HFF-Myc (cell line): ENCODE data around the gene ALKBH3.
A peak's percentile ranks its signal among the peaks of the same experiment; 100 is the strongest.

Source experiments
- DNase-seq: peaks from one replicate; pipeline ENCODE4 v3.0.0-alpha.2; 2011; ENCODE audit warnings: low read depth; ENCODE audit errors: extremely low read depth
- H3K4me3 ChIP-seq: replicated peaks from 2 replicates; pipeline ENCODE4 v1.5.1; 2011; ENCODE audit warnings: low read depth, mild to moderate bottlenecking, control low read depth, low read length
- TF ChIP-seq, protein P1 (sequence below): IDR thresholded peaks from 2 replicates; pipeline ENCODE4 v1.5.1; 2012; ENCODE audit warnings: mild to moderate bottlenecking, low read depth, low read length, control low read depth; ENCODE audit errors: missing control alignments

The ALKBH3 gene

DNA sequence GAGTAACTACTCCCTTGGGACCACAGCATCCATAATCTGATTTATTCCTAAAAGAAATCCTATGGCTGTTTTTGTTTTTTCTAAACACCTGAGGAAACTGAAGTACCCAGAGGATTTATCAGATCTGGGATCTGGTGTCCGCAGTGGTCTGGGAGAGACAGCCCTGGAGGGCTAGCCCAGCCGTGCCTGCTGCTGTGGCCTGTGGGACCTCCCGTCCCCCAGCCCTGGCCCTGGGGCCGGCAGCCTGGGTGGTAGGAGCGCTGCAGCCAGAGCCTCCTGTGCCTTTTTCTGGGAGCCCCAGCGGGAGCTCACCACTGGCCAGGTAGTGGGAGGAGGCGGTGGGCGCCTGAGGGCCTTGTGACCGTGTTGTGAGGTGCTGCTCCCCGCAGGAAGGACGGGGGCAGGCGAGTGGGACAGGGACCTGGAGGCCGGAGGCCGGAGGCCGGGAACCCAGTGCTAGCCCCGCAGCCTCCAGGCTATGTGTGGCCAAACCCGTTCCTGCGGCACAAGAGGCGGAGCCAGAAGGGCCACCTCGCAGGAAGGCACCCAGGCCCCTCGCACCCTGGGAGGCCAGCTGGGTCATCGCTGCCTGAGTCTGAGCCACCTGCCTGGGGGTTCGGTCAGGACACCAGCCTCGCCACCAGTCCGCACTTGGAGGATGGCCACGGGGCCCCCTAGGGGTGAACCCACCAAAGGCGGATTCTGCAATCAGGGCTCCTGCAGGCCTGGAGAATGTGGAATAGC, 43.7 kb downstream of the ALKBH3 start:
- no peak for DNase-seq
- TF ChIP-seq, protein P1, sequence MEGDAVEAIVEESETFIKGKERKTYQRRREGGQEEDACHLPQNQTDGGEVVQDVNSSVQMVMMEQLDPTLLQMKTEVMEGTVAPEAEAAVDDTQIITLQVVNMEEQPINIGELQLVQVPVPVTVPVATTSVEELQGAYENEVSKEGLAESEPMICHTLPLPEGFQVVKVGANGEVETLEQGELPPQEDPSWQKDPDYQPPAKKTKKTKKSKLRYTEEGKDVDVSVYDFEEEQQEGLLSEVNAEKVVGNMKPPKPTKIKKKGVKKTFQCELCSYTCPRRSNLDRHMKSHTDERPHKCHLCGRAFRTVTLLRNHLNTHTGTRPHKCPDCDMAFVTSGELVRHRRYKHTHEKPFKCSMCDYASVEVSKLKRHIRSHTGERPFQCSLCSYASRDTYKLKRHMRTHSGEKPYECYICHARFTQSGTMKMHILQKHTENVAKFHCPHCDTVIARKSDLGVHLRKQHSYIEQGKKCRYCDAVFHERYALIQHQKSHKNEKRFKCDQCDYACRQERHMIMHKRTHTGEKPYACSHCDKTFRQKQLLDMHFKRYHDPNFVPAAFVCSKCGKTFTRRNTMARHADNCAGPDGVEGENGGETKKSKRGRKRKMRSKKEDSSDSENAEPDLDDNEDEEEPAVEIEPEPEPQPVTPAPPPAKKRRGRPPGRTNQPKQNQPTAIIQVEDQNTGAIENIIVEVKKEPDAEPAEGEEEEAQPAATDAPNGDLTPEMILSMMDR = peak; percentile 14
- H3K4me3 ChIP-seq = no peak overlapping the region

DNA sequence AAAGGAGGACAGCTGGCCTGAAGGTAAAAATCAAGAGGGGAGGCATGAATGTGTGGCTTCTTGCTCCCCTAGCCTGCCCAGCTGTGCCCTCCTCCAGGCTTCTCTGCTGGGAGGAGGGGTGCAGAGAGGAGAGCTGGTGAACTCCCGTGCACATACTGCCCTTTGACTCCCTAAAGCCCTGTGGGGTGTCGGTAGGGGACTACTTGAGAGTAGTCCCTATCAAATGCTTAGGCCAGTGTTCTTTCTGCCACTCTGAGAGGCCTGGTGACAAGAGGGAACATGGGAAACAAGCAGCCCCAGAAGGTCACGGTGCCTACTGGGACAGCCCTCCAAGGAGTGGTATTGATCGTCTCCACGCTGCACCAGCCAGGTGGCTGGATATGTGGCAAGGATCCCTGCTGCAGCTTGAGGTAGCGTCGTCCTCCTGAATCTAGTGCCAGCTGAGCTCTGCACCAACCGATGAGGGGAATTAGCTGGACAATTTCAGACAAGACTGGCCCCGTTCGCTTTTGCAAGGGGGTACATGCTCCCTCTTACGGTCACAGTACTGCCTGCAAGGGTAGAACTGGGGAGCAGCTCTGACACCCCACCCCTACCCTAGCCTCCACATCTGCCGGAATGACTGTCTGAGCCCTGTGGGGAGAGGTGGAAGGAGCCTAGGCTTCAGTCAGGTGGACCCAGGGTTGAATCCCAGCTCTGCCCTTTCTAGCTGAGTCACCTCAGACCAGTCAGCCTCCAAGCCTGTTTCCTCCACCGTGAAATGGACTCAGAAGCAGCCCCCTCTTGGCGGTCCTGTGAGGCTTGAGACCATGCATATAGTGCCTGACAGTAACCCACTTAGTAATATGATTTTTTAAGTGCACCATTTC, 44.7 kb downstream of the ALKBH3 start:
- TF ChIP-seq, protein P1 = no peak
- H3K4me3 ChIP-seq = no peak overlapping the region
- DNase-seq = no peak

DNA sequence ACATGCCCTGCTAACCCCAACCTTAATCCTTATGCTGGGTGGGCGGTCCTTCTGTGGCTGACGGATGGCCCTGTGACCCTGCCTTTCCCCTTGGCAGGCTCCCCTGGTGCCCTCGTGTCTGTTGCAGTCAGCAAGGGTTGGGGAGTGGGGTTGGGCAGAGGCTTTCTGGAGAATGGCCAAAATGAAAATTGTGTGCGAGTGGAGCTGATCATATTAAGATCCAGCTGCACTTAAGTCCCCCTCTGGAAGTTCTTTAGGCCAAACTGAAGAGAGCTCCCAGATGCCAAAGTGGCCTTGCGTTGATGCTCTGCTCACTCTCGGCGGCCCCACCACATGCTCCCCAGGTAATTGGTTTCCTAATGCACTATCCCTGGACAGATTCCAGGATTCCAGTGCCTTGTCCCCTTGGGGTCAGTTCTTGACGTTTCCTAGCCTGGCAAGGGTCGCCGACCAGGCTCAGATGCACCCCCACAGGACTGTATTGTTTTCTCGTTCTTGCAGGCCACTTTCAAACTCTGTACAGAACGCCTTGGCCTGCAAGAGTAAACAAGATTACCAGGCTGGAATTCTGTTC, 45.4 kb downstream of the ALKBH3 start:
- TF ChIP-seq, protein P1 = no peak
- H3K4me3 ChIP-seq = no peak overlapping the region
- DNase-seq = no peak

DNA sequence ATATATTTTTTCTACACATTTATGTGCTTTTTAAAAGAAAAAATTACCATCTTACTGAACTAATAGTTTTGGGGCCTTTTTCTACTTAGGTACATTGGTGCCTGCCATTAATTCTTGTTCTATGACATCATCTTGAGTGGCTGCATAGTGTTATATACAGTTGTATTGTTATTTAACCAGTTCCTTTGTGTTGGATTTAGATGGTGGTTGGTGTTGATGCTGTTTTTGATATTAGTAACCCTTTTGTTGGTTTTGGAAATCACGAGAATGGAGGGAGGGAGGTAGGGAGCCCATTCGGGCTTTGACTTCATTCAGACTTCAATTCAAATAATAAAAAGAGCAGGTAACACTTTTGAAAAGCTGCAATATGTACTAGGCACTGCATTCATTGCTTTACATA, 46.4 kb downstream of the ALKBH3 start:
- TF ChIP-seq, protein P1 = no peak
- DNase-seq = no peak
- no peak overlapping the region for H3K4me3 ChIP-seq

DNA sequence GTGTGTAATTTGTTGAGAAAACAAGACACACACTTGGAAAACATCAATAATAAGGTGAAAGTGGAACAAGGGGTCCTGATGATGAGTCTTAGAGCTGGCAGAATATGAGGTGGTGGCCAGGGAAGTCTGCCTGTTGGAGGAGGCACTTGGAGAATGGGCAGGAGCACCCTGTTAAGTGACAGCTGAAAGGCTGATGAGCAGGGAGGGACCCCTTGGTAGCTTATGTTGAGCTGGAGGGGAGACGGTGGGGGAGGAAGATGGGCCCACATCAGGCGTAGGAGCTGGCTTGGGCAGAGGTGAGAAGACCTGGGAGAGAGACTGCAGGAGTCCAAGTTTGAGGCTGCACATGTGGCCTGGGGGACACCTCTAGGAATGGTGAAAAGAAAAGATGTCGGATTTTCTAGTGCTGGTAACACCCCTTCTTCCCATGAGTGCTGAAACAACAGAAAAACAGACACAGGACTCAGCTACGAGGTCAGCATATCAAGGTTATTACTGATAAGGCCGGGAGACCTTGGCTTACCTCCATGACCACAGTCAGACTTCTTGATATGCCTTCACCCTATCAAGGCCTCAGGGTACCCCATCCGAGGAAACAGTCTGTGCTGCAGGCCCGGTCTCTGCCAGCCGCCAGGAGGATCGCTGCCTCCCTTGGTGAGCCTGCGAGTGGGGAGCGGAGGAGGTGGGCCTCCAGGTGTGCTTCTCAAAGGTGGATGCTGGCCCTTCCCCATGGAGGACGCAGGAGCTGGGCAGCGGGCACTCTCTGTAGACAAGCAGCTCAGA, 47.5 kb downstream of the ALKBH3 start:
- H3K4me3 ChIP-seq = no peak overlapping the region
- TF ChIP-seq, protein P1 = no peak
- DNase-seq = no peak

DNA sequence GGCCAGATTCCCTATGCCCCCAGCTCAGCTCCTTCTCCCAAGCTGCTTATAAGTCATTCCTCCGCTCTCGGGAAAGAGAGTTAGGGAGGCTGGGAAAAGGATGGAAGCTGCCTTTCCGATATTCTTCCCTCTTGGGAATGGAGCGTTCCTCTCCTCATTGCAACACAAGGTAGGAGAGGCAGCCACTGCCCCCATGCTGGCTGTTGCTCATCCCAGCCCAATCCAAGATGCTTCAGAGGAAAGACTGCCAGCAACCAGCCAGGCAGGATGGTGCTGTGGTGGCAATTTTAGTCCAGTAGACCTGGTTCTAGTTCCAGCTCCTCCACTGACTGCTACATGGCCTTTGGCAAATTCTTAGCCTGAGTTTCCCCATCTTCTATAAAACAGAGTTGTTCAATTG, 48.1 kb downstream of the ALKBH3 start:
- DNase-seq = no peak
- TF ChIP-seq, protein P1 = no peak
- H3K4me3 ChIP-seq = no peak overlapping the region
